Endothelial cell of umbilical vein (primary cell): ENCODE measurements around the gene OR1I1.

Experiments
- CTCF ChIP-seq, 2 donors: IDR thresholded peaks; 1 replicate in 1 of 2; 2 replicates in 1 of 2; pipeline ENCODE4 v1.5.1; 2011; ENCODE audit warnings: low read length in 2 of 2, mild to moderate bottlenecking in 2 of 2, moderate library complexity in 2 of 2, control low read depth in 1 of 2, inconsistent platforms in 1 of 2, low read depth in 1 of 2; ENCODE audit not compliant: insufficient read depth in 1 of 2; ENCODE audit errors: extremely low read depth in 1 of 2
- EZH2 ChIP-seq: IDR thresholded peaks from 2 replicates; pipeline ENCODE4 v1.6.1; 2012; ENCODE audit warnings: borderline replicate concordance, low read depth, mild to moderate bottlenecking, moderate library complexity, low read length, inconsistent platforms; ENCODE audit not compliant: severe bottlenecking
- FOS ChIP-seq: IDR thresholded peaks from 2 replicates; pipeline ENCODE4 v1.6.1; 2011; ENCODE audit warnings: mild to moderate bottlenecking, low read length, moderate library complexity, borderline replicate concordance; ENCODE audit not compliant: insufficient read depth
- POLR2A ChIP-seq: IDR thresholded peaks from 2 replicates; pipeline ENCODE4 v1.6.1; 2012; ENCODE audit warnings: low read depth, mild to moderate bottlenecking, control low read depth, low read length
- POLR2AphosphoS5 ChIP-seq: IDR thresholded peaks from 2 replicates; pipeline ENCODE4 v1.6.1; 2012; ENCODE audit warnings: low read depth, mild to moderate bottlenecking, control low read depth, low read length, moderate library complexity; ENCODE audit not compliant: insufficient read depth

- TF ChIP-seq POLR2A, result no peak
- TF ChIP-seq CTCF (IDR thresholded peaks at IDR 0.05; ENCODE audit: extremely low read depth in 1 of 2, insufficient read depth in 1 of 2, low read depth in 1 of 2, low read length in 2 of 2), result no peak
- no peak for TF ChIP-seq EZH2
- TF ChIP-seq FOS, result no peak
- no peak for TF ChIP-seq POLR2AphosphoS5
Observed at GRCh38 chr19:15116856-15117255, 34.8 kb downstream of the OR1I1 start.
